Measurements from ENCODE around the gene TRMT6.

The TRMT6 gene

GRCh38 chr20:5914859-5915258, 35.5 kb downstream of the TRMT6 start:
- H3K27ac ChIP-seq (replicated peaks): no peak overlapping the region
- no peak for DNase-seq (ENCODE audit: low read depth in 1 of 2, low spot score in 1 of 2)
- TF ChIP-seq POLR2AphosphoS5 (IDR thresholded peaks at IDR 0.05; ENCODE audit: low read depth) (no peak), REST (IDR thresholded peaks at IDR 0.05; ENCODE audit: insufficient replicate concordance, low read depth) (no peak), GABPA (IDR thresholded peaks at IDR 0.05; ENCODE audit: low read depth) (no peak), SPI1 (IDR thresholded peaks at IDR 0.05; ENCODE audit: borderline replicate concordance, low read depth) (no peak)
- TF ChIP-seq, protein P1, sequence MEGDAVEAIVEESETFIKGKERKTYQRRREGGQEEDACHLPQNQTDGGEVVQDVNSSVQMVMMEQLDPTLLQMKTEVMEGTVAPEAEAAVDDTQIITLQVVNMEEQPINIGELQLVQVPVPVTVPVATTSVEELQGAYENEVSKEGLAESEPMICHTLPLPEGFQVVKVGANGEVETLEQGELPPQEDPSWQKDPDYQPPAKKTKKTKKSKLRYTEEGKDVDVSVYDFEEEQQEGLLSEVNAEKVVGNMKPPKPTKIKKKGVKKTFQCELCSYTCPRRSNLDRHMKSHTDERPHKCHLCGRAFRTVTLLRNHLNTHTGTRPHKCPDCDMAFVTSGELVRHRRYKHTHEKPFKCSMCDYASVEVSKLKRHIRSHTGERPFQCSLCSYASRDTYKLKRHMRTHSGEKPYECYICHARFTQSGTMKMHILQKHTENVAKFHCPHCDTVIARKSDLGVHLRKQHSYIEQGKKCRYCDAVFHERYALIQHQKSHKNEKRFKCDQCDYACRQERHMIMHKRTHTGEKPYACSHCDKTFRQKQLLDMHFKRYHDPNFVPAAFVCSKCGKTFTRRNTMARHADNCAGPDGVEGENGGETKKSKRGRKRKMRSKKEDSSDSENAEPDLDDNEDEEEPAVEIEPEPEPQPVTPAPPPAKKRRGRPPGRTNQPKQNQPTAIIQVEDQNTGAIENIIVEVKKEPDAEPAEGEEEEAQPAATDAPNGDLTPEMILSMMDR (IDR thresholded peaks at IDR 0.05; ENCODE audit: insufficient read depth, low read length): no peak
- H3K4me3 ChIP-seq (replicated peaks; ENCODE audit: insufficient read depth, low read length): no peak overlapping the region
- peaks cover 18% of the 10 kb centered on the region for H3K27me3 ChIP-seq (ENCODE audit: insufficient read depth, poor library complexity, severe bottlenecking)

DNA sequence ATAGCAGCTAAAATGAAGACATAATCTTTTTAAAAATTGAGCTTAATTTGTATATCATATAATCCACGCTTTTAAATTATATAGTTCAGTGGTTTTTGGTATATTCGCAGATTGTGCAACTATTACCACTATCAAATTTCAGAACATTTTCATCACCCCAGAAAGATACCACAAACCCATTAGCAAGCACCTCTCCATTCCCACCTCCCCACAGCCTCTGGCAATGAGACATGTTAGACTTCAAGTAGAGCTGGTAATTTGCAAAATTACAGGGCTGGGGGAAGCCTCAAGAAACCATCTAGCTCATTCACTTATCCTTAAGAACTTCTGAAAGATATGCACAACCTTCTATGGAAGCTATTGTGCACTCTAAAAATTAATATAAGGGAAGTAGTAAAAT, 37.2 kb downstream of the TRMT6 start:
- no peak overlapping the region for H3K27ac ChIP-seq (replicated peaks)
- no peak for DNase-seq (ENCODE audit: low read depth in 1 of 2, low spot score in 1 of 2)

GRCh38 chr20:5910186-5910585, 40.1 kb downstream of the TRMT6 start:
- no peak overlapping the region for H3K27ac ChIP-seq (replicated peaks)
- DNase-seq (ENCODE audit: low read depth in 1 of 2, low spot score in 1 of 2): no peak
- no peak for TF ChIP-seq GABPA (IDR thresholded peaks at IDR 0.05; ENCODE audit: low read depth)
- TF ChIP-seq SPI1 (IDR thresholded peaks at IDR 0.05; ENCODE audit: borderline replicate concordance, low read depth): no peak
- TF ChIP-seq REST (IDR thresholded peaks at IDR 0.05; ENCODE audit: insufficient replicate concordance, low read depth): no peak
- TF ChIP-seq, protein P1 (IDR thresholded peaks at IDR 0.05; ENCODE audit: insufficient read depth, low read length): no peak
- no peak for TF ChIP-seq POLR2AphosphoS5 (IDR thresholded peaks at IDR 0.05; ENCODE audit: low read depth)
- peaks cover 21% of the 10 kb centered on the region for H3K27me3 ChIP-seq (ENCODE audit: insufficient read depth, poor library complexity, severe bottlenecking)
- H3K4me3 ChIP-seq (replicated peaks; ENCODE audit: insufficient read depth, low read length): no peak overlapping the region

More for the DNA sequence above, 37.2 kb downstream of the TRMT6 start:
- no peak for TF ChIP-seq REST (IDR thresholded peaks at IDR 0.05; ENCODE audit: insufficient replicate concordance, low read depth)
- TF ChIP-seq, protein P1 (IDR thresholded peaks at IDR 0.05; ENCODE audit: insufficient read depth, low read length): no peak
- TF ChIP-seq POLR2AphosphoS5 (IDR thresholded peaks at IDR 0.05; ENCODE audit: low read depth): no peak
- TF ChIP-seq SPI1 (IDR thresholded peaks at IDR 0.05; ENCODE audit: borderline replicate concordance, low read depth): no peak
- TF ChIP-seq GABPA (IDR thresholded peaks at IDR 0.05; ENCODE audit: low read depth): no peak
- Histone ChIP-seq H3K27me3 (ENCODE audit: insufficient read depth, poor library complexity, severe bottlenecking) (peaks cover 18% of the 10 kb centered on the region), H3K4me3 (replicated peaks; ENCODE audit: insufficient read depth, low read length) (no peak overlapping the region)

All from HL-60 (cell line).